CD4-positive, alpha-beta T cell (primary cell): ENCODE results near the gene HK3. TPM values are rescaled to one million over a fixed set of nuclear protein-coding genes. Genes with fewer than 3 reads are reported as not detected.
A peak's percentile ranks its signal among the peaks of the same experiment; 100 is the strongest.

ENCODE experiments used
- ATAC-seq: fragments of 200-7000 bp; cut with Tn5 transposase; one replicate; pipeline ENCODE4 v1.10.0; 2022; ENCODE audit warnings: mild to moderate bottlenecking; ENCODE audit not compliant: poor library complexity
- CTCF ChIA-PET: fragments of 350-600 bp; sonication (Branson Sonifier 250); formaldehyde crosslinking; loops from one replicate; lab custom pipeline; 2021; ENCODE audit warnings: antibody characterized with exemption, inconsistent platforms; lab: Charles Lee
- POLR2A ChIA-PET: fragments of 350-600 bp; sonication (Branson Sonifier 250); formaldehyde crosslinking; loops from one replicate; lab custom pipeline; 2021; ENCODE audit warnings: antibody characterized with exemption, inconsistent platforms; lab: Charles Lee
- DNase-seq, 14 experiments: peaks; one replicate each; pipeline ENCODE4 v3.0.0-alpha.2; 2013 to 2020; ENCODE audit warnings: mixed read lengths in 2 of 14
- H3K27ac ChIP-seq, 2 donors: one replicate each; pipeline versions ENCODE4 v1.5.1 to v1.7.0; 2013; ENCODE audit warnings: low read length in 2 of 2, low read depth in 1 of 2, mild to moderate bottlenecking in 1 of 2
- H3K27me3 ChIP-seq, 2 experiments: 1 replicate in 1 of 2; 2 replicates in 1 of 2; pipeline versions ENCODE4 v1.6.1 to v1.7.0; 2013; ENCODE audit warnings: low read length in 2 of 2, control low read depth in 1 of 2, mild to moderate bottlenecking in 1 of 2, moderate library complexity in 1 of 2; ENCODE audit not compliant: insufficient read depth in 2 of 2, control insufficient read depth in 1 of 2
- H3K36me3 ChIP-seq: one replicate; pipeline ENCODE4 v1.6.1; 2013; ENCODE audit warnings: low read length, control low read depth; ENCODE audit not compliant: insufficient read depth
- H3K4me1 ChIP-seq: one replicate; pipeline ENCODE4 v1.6.1; 2013; ENCODE audit warnings: low read length, control low read depth; ENCODE audit not compliant: insufficient read depth
- H3K4me3 ChIP-seq: one replicate; pipeline ENCODE4 v1.5.1; 2013; ENCODE audit warnings: mild to moderate bottlenecking, low read length, moderate library complexity
- H3K9me3 ChIP-seq, 2 experiments: 1 replicate in 1 of 2; 2 replicates in 1 of 2; pipeline versions ENCODE4 v1.6.1 to v1.7.0; 2013; ENCODE audit warnings: low read length in 2 of 2, mild to moderate bottlenecking in 2 of 2, control low read depth in 1 of 2, moderate library complexity in 1 of 2; ENCODE audit not compliant: control insufficient read depth in 1 of 2, insufficient read depth in 1 of 2
- H3K27ac Mint-ChIP-seq: one replicate; pipeline ENCODE4 v1.8.0; 2020; ENCODE audit warnings: mixed read lengths
- H3K27me3 Mint-ChIP-seq: one replicate; pipeline ENCODE4 v1.8.0; 2021; ENCODE audit warnings: mixed read lengths
- H3K36me3 Mint-ChIP-seq: one replicate; pipeline ENCODE4 v1.8.0; 2021; ENCODE audit warnings: low read depth, mixed read lengths
- H3K4me1 Mint-ChIP-seq: one replicate; pipeline ENCODE4 v1.8.0; 2021; ENCODE audit warnings: low read depth, mixed read lengths
- H3K4me3 Mint-ChIP-seq: one replicate; pipeline ENCODE4 v1.8.0; 2020; ENCODE audit warnings: mild to moderate bottlenecking, mixed read lengths
- H3K9me3 Mint-ChIP-seq: one replicate; pipeline ENCODE4 v1.8.0; 2020; ENCODE audit warnings: mixed read lengths
- CTCF ChIP-seq: fragments of 200-600 bp; IDR thresholded peaks from one replicate; pipeline ENCODE4 v1.8.0; 2022; ENCODE audit warnings: antibody characterized with exemption, mild to moderate bottlenecking
- intact Hi-C, 2 experiments: fragments of 100-400 bp; cut with DNase I in 1 of 2; cut with micrococcal nuclease in 1 of 2; formaldehyde crosslinking; loops; one replicate each; pipeline versions ENCODE4 v1.15.1 to v1.9.0; 2023 to 2025; cut with DNase I, micrococcal nuclease
- total RNA-seq, 174 experiments: library from RNA in 2 of 174; stranded (reverse) in 2 of 174; gene quantifications; one replicate each; pipeline ENCODE4 v1.2.3 and lab custom pipeline; 2021 to 2026

HK3 gene
- total RNA-seq, 2 experiments from 2014 or later = 0.74 to 1.2 TPM

- Histone ChIP-seq H3K4me3 (no peak overlapping the region), H3K36me3 (peaks cover 27% of the 10 kb centered on the region), H3K27ac (no peak overlapping the region), H3K4me1 (peaks cover 20% of the 10 kb centered on the region), H3K27me3 (no peaks in the 10 kb centered on the region), H3K9me3 (no peaks in the 10 kb centered on the region)
- peaks cover 11% of the 10 kb centered on the region for H3K4me1 Mint-ChIP-seq
- H3K27me3 Mint-ChIP-seq = no peaks in the 10 kb centered on the region
- no peak overlapping the region for H3K27ac Mint-ChIP-seq
- peaks cover 33% of the 10 kb centered on the region for H3K36me3 Mint-ChIP-seq
- intact Hi-C loops = no loop called here
- ChIA-PET CTCF (no interaction called here), POLR2A (no interaction called here)
- TF ChIP-seq CTCF = no peak
- ATAC-seq = no peak
- no peaks in the 10 kb centered on the region for H3K9me3 Mint-ChIP-seq
- no peak overlapping the region for H3K4me3 Mint-ChIP-seq
- no peak for DNase-seq
Measured at GRCh38 chr5:176900780-176901204, 1.6 kb upstream of the HK3 start.

GRCh38 chr5:176899946-176900779, 1.0 kb upstream of the HK3 start:
- POLR2A ChIA-PET = no interaction called here
- CTCF ChIA-PET = interaction anchor here (1.6 kb wide), 1 partner anchor 10 kb away, joined by 3 read pairs; no protein-coding TSS in a partner anchor
- H3K9me3 Mint-ChIP-seq = no peaks in the 10 kb centered on the region
- no peak for TF ChIP-seq CTCF
- H3K27ac Mint-ChIP-seq = no peak overlapping the region
- H3K27me3 Mint-ChIP-seq = no peaks in the 10 kb centered on the region
- intact Hi-C loops = no loop called here
- peaks cover 27% of the 10 kb centered on the region for H3K36me3 Mint-ChIP-seq
- peaks cover 11% of the 10 kb centered on the region for H3K4me1 Mint-ChIP-seq
- Histone ChIP-seq H3K9me3 (no peaks in the 10 kb centered on the region), H3K36me3 (peaks cover 21% of the 10 kb centered on the region), H3K27me3 (no peaks in the 10 kb centered on the region), H3K4me1 (peaks cover 20% of the 10 kb centered on the region), H3K27ac (no peak overlapping the region), H3K4me3 (no peak overlapping the region)
- no peak overlapping the region for H3K4me3 Mint-ChIP-seq
- ATAC-seq = no peak
- DNase-seq = peak in 1 of 14 experiments; percentile 10

GRCh38 chr5:176897263-176897662, 1.9 kb downstream of the HK3 start:
- no peaks in the 10 kb centered on the region for H3K27me3 ChIP-seq
- peaks cover 20% of the 10 kb centered on the region for H3K4me1 ChIP-seq
- CTCF ChIA-PET = no interaction called here
- peaks cover 11% of the 10 kb centered on the region for H3K4me1 Mint-ChIP-seq
- intact Hi-C loops = no loop called here
- no peak overlapping the region for H3K4me3 Mint-ChIP-seq
- no peak overlapping the region for H3K27ac ChIP-seq
- peak in 1 of 14 experiments; percentile 23 for DNase-seq
- no peak overlapping the region for H3K4me3 ChIP-seq
- no peaks in the 10 kb centered on the region for H3K36me3 ChIP-seq
- no peaks in the 10 kb centered on the region for H3K27me3 Mint-ChIP-seq
- POLR2A ChIA-PET = no interaction called here
- ATAC-seq = no peak
- H3K9me3 ChIP-seq = no peaks in the 10 kb centered on the region
- H3K36me3 Mint-ChIP-seq = peaks cover 3% of the 10 kb centered on the region
- no peak for TF ChIP-seq CTCF
- H3K27ac Mint-ChIP-seq = no peak overlapping the region
- H3K9me3 Mint-ChIP-seq = no peaks in the 10 kb centered on the region
